ENCODE measurements around the gene FANCF. TPM values are rescaled to one million over a fixed set of nuclear protein-coding genes. Genes with fewer than 3 reads are reported as not detected.

The FANCF gene
- polyA plus RNA-seq, 3 donors: 1.1 to 3.9 (median 2.8) TPM

- peaks cover 3% of the 10 kb centered on the region in 2 donors for H3K36me3 Mint-ChIP-seq
- peaks cover 3 to 4% (median 4%) of the 10 kb centered on the region in 3 donors for H3K27me3 Mint-ChIP-seq (ENCODE audit: low read depth in 3 of 3)
- Histone ChIP-seq H3K9me3 (replicated peaks in 1 of 2; ENCODE audit: control insufficient read depth in 1 of 2, insufficient read depth in 1 of 2, low read length in 2 of 2) (no peaks in the 10 kb centered on the region), H3K27ac (ENCODE audit: low read depth in 1 of 2, low read length in 2 of 2) (no peak overlapping the region), H3K4me1 (ENCODE audit: control insufficient read depth in 1 of 2, insufficient read depth in 2 of 2, low read length in 2 of 2) (no peaks in the 10 kb centered on the region), H3K36me3 (replicated peaks in 1 of 2; ENCODE audit: control insufficient read depth in 1 of 2, insufficient read depth in 2 of 2, low read length in 2 of 2) (no peaks in the 10 kb centered on the region), H2AFZ (ENCODE audit: insufficient read depth, low read depth, low read length, poor library complexity, severe bottlenecking) (no peak overlapping the region), H3K27me3 (ENCODE audit: control insufficient read depth in 2 of 2, insufficient read depth in 2 of 2, low read length in 2 of 2) (no peaks in the 10 kb centered on the region), H3K79me2 (ENCODE audit: insufficient read depth, low read length) (no peaks in the 10 kb centered on the region), H3K4me3 (replicated peaks in 1 of 3; ENCODE audit: low read depth in 2 of 3, low read length in 3 of 3) (no peak overlapping the region), H4K20me1 (ENCODE audit: insufficient read depth, low read length) (no peaks in the 10 kb centered on the region), H3K4me2 (replicated peaks; ENCODE audit: extremely low read depth, low read length, poor library complexity, severe bottlenecking) (no peak overlapping the region), H3K9ac (ENCODE audit: insufficient read depth, low read length, poor library complexity, severe bottlenecking) (no peak overlapping the region)
- no peak overlapping the region for H3K4me3 Mint-ChIP-seq
- peaks cover 4 to 12% (median 7%) of the 10 kb centered on the region in 7 donors for H3K9me3 Mint-ChIP-seq
- H3K27ac Mint-ChIP-seq: peak overlapping the region in 1 of 7 donors; percentile 35
- WGBS (ENCODE audit: insufficient coverage): 90% methylated on average over 4 of the region's 5 CpGs
- intact Hi-C loops (cut with micrococcal nuclease): no loop called here
- TF ChIP-seq CTCF (IDR thresholded peaks at IDR 0.05): no peak
- peaks cover 2% of the 10 kb centered on the region for H3K4me1 Mint-ChIP-seq
- DNase-seq: no peak
Measured at GRCh38 chr11:22617868-22618267, 7.8 kb downstream of the FANCF start.

- Histone ChIP-seq H3K4me2 (replicated peaks; ENCODE audit: extremely low read depth, low read length, poor library complexity, severe bottlenecking) (no peak overlapping the region), H3K79me2 (ENCODE audit: insufficient read depth, low read length) (no peaks in the 10 kb centered on the region), H3K9me3 (replicated peaks in 1 of 2; ENCODE audit: control insufficient read depth in 1 of 2, insufficient read depth in 1 of 2, low read length in 2 of 2) (no peaks in the 10 kb centered on the region), H3K4me1 (ENCODE audit: control insufficient read depth in 1 of 2, insufficient read depth in 2 of 2, low read length in 2 of 2) (no peaks in the 10 kb centered on the region), H2AFZ (ENCODE audit: insufficient read depth, low read depth, low read length, poor library complexity, severe bottlenecking) (no peak overlapping the region), H3K27ac (ENCODE audit: low read depth in 1 of 2, low read length in 2 of 2) (no peak overlapping the region), H3K27me3 (ENCODE audit: control insufficient read depth in 2 of 2, insufficient read depth in 2 of 2, low read length in 2 of 2) (no peaks in the 10 kb centered on the region), H3K4me3 (replicated peaks in 1 of 3; ENCODE audit: low read depth in 2 of 3, low read length in 3 of 3) (no peak overlapping the region), H3K9ac (ENCODE audit: insufficient read depth, low read length, poor library complexity, severe bottlenecking) (no peak overlapping the region), H3K36me3 (replicated peaks in 1 of 2; ENCODE audit: control insufficient read depth in 1 of 2, insufficient read depth in 2 of 2, low read length in 2 of 2) (no peaks in the 10 kb centered on the region), H4K20me1 (ENCODE audit: insufficient read depth, low read length) (no peaks in the 10 kb centered on the region)
- Mint-ChIP-seq H3K4me1 (no peaks in the 10 kb centered on the region), H3K27me3 (ENCODE audit: low read depth in 3 of 3) (peaks cover 0 to 2% (median 0%) of the 10 kb centered on the region in 3 donors), H3K36me3 (no peaks in the 10 kb centered on the region), H3K9me3 (peaks cover 0 to 2% (median 2%) of the 10 kb centered on the region in 7 donors), H3K4me3 (no peak overlapping the region), H3K27ac (no peak overlapping the region)
- DNase-seq: no peak
- WGBS (ENCODE audit: insufficient coverage): no CpG with 5 or more reads among the region's 1 CpG
- intact Hi-C loops (cut with micrococcal nuclease): no loop called here
- TF ChIP-seq CTCF (IDR thresholded peaks at IDR 0.05): no peak
Measured at GRCh38 chr11:22603933-22604332, 21.7 kb downstream of the FANCF start.
